ENCODE measurements around the gene FAM222B. TPM values are rescaled to one million over a fixed set of nuclear protein-coding genes. Genes with fewer than 3 reads are reported as not detected.
"Not testable (repeated sequence)": the region's sequence is repeated elsewhere in the genome, so short reads cannot be mapped to it uniquely, and the experiment has no call there.

Gene FAM222B
- total RNA-seq, 3 donors from 2014 or later, result 23.5 to 26.4 (median 24.9) TPM

DNA sequence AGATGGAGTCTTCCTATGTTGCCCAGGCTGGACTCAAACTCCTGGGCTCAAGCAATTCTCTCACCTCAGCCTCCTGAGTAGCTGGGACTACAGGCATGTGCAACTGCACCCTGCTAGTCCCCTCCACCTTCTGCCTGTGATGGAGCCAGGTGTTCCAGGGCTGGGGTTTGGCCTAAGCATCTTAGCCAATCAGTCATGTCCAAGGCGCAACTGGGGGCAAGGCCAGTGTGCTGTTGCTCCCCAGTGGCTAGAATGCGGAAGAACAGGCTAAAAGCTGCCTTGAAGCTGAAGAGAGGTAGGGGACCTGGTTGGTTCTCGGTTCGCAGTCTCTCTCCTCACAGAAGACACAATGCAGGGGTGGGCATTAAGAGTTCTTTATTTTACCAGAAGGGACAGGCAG, 36.4 kb upstream of the FAM222B start:
- ATAC-seq (no peak), DNase-seq (no peak)
- H3K36me3 Mint-ChIP-seq (ENCODE audit: insufficient read depth), result peaks cover 31% of the 10 kb centered on the region
- no peak overlapping the region for H3K4me3 Mint-ChIP-seq
- H3K27me3 Mint-ChIP-seq (ENCODE audit: low read depth), result no peaks in the 10 kb centered on the region
- H3K9me3 Mint-ChIP-seq, result no peaks in the 10 kb centered on the region
- H3K4me1 Mint-ChIP-seq (ENCODE audit: low read depth), result peaks cover 17% of the 10 kb centered on the region

- DNase-seq, result no peak
- peak; percentile 23 to 52 for ATAC-seq
- no peak overlapping the region for H3K4me3 Mint-ChIP-seq
- peaks cover 30% of the 10 kb centered on the region for H3K36me3 Mint-ChIP-seq (ENCODE audit: insufficient read depth)
- H3K4me1 Mint-ChIP-seq (ENCODE audit: low read depth), result peaks cover 17% of the 10 kb centered on the region
- H3K9me3 Mint-ChIP-seq, result no peaks in the 10 kb centered on the region
- H3K27me3 Mint-ChIP-seq (ENCODE audit: low read depth), result no peaks in the 10 kb centered on the region
Observed at GRCh38 chr17:28878158-28878910, 35.7 kb upstream of the FAM222B start.

GRCh38 chr17:28877150-28877711, 34.6 kb upstream of the FAM222B start:
- not testable (repeated sequence) for H3K9me3 Mint-ChIP-seq; H3K27me3 Mint-ChIP-seq (ENCODE audit: low read depth); H3K4me3 Mint-ChIP-seq; ATAC-seq; DNase-seq
- peaks cover 20% of the 10 kb centered on the region for H3K36me3 Mint-ChIP-seq (ENCODE audit: insufficient read depth)
- H3K4me1 Mint-ChIP-seq (ENCODE audit: low read depth), result peaks cover 18% of the 10 kb centered on the region

DNA sequence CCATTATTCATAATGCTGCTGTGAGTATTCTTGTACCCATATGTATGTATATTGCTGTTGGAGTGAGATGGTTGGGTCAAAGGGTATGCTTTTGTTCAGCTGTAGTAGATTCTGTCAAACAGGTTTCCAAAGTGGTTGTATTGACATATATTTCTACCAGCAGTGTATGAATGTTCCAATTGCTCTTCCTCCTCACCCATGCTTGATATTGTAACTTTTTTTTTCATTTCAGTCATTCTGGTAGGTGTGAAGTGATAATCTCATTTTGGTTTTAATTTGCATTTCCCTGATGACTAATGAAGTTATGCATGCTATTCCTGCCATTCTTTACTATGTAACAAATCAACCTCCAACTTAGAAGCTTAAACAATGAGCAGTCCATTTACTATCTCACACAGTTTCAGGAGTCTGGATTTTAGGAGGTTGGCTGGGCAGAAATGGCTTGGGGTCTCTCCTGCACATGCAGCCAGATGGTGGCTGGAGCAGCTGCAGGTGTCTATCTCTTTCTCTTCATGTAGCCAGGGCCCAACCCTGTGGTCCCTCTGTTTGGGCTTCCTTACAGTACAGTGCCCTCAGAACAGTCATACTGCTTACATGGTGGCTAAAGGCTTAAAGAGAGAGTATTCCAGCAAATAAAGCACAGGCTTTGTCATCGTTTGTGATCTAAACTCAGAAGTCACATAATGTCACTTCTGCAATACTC, 33.4 kb upstream of the FAM222B start:
- no peak for DNase-seq
- H3K27me3 Mint-ChIP-seq (ENCODE audit: low read depth), result no peaks in the 10 kb centered on the region
- peak; percentile 71 to 79 for ATAC-seq
- H3K4me3 Mint-ChIP-seq, result no peak overlapping the region
- H3K4me1 Mint-ChIP-seq (ENCODE audit: low read depth), result peaks cover 28% of the 10 kb centered on the region
- no peaks in the 10 kb centered on the region for H3K9me3 Mint-ChIP-seq
- peaks cover 15% of the 10 kb centered on the region for H3K36me3 Mint-ChIP-seq (ENCODE audit: insufficient read depth)

DNA sequence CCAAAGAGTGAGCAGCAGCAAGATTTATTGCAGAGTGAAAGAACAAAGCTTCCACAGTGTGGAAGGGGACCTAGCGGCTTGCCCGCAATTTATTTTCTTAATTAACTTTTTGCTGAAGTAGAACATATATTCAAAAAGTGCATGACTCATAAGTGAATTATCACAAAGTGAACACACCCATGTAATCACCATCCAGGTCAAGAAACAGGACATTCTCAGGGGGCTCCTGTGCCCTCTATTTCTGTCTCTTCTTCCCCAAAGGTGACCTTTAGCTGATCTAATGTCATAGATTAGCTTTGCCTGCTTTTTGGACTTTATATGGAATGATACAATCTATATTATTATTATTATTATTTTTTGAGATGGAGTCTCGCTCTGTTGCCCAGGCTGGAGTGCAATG, 32.2 kb upstream of the FAM222B start:
- peaks cover 9% of the 10 kb centered on the region for H3K36me3 Mint-ChIP-seq (ENCODE audit: insufficient read depth)
- H3K9me3 Mint-ChIP-seq, result no peaks in the 10 kb centered on the region
- peaks cover 31% of the 10 kb centered on the region for H3K4me1 Mint-ChIP-seq (ENCODE audit: low read depth)
- no peak overlapping the region for H3K4me3 Mint-ChIP-seq
- DNase-seq (no peak), ATAC-seq (no peak)
- no peaks in the 10 kb centered on the region for H3K27me3 Mint-ChIP-seq (ENCODE audit: low read depth)

GRCh38 chr17:28873839-28874238, 31.2 kb upstream of the FAM222B start:
- H3K27me3 Mint-ChIP-seq (ENCODE audit: low read depth), result no peaks in the 10 kb centered on the region
- H3K9me3 Mint-ChIP-seq, result no peaks in the 10 kb centered on the region
- ATAC-seq (no peak), DNase-seq (no peak)
- H3K4me1 Mint-ChIP-seq (ENCODE audit: low read depth), result peaks cover 31% of the 10 kb centered on the region
- H3K4me3 Mint-ChIP-seq, result no peak overlapping the region
- peaks cover 5% of the 10 kb centered on the region for H3K36me3 Mint-ChIP-seq (ENCODE audit: insufficient read depth)

DNA sequence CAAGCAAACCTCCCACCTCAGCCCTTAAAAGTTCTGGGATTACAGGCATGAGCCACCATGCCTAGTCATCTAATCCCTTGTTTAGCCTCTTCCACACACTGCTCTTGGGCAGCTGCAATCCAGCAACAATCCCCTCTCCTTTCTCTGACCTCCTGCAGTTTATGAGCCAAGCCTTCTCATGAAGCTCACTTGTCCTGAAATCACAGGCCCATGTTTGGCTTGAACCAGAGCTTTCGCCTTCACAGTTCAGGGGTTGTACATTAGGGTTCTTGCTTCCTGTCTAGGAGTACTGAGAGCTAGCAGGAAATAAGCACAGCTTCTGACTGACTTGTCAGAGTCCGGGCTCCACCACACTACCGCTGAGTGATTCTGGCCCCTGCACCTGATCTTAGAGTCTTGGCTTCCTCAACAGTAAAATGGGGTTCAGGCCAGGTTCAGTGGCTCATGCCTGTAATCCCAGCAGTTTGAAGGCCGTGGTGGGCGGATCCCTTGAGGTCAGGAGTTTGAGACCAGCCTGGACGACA, 28.5 kb upstream of the FAM222B start:
- DNase-seq (no peak), ATAC-seq (peak; percentile 69 to 76)
- Mint-ChIP-seq H3K9me3 (no peaks in the 10 kb centered on the region), H3K4me3 (no peak overlapping the region), H3K4me1 (ENCODE audit: low read depth) (peaks cover 21% of the 10 kb centered on the region), H3K36me3 (ENCODE audit: insufficient read depth) (no peaks in the 10 kb centered on the region), H3K27me3 (ENCODE audit: low read depth) (no peaks in the 10 kb centered on the region)

GRCh38 chr17:28867276-28867675, 24.7 kb upstream of the FAM222B start:
- DNase-seq (no peak), ATAC-seq (no peak)
- peaks cover 12% of the 10 kb centered on the region for H3K4me1 Mint-ChIP-seq (ENCODE audit: low read depth)
- no peaks in the 10 kb centered on the region for H3K36me3 Mint-ChIP-seq (ENCODE audit: insufficient read depth)
- no peaks in the 10 kb centered on the region for H3K9me3 Mint-ChIP-seq
- no peak overlapping the region for H3K4me3 Mint-ChIP-seq
- no peaks in the 10 kb centered on the region for H3K27me3 Mint-ChIP-seq (ENCODE audit: low read depth)

DNA sequence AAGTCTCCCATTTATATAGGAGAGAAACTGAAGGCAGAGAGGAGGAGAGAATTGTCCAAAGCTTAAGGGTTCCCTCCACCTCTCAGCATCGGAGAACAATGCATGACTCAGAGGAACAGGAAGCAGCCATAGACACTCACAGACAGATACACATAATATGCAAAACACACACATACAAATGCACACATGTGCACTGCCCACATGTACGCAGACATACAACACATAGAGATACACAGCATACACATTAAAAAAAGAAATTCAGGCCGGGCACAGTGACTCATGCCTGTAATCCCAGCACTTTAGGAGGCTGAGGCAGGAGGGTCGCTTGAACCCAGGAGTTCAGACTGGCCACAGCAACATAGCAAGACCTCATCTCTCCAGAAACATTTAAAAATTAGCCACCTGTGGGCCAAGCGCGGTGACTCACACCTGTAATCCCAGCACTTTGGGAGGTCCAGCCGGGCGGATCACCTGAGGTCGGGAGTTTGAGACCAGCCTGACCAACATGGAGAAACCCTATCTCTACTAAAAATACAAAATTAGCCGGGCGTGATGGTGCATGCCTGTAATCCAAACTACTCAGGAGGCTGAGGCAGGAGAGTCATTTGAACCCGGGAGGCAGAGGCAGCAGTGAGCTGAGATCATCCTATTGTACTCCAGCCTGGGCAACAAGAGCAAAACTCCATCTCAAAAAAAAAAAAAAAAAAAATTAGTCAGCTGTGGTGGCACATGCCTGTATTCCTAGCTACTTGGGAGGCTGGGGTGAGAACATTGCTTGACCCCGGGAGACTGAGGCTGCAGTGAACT, 23.6 kb upstream of the FAM222B start:
- H3K27me3 Mint-ChIP-seq (ENCODE audit: low read depth), result no peaks in the 10 kb centered on the region
- H3K4me1 Mint-ChIP-seq (ENCODE audit: low read depth), result peaks cover 5% of the 10 kb centered on the region
- no peaks in the 10 kb centered on the region for H3K9me3 Mint-ChIP-seq
- no peak overlapping the region for H3K4me3 Mint-ChIP-seq
- DNase-seq (no peak), ATAC-seq (peak in 1 of 2 donors; percentile 38)
- peaks cover 2% of the 10 kb centered on the region for H3K36me3 Mint-ChIP-seq (ENCODE audit: insufficient read depth)

DNA sequence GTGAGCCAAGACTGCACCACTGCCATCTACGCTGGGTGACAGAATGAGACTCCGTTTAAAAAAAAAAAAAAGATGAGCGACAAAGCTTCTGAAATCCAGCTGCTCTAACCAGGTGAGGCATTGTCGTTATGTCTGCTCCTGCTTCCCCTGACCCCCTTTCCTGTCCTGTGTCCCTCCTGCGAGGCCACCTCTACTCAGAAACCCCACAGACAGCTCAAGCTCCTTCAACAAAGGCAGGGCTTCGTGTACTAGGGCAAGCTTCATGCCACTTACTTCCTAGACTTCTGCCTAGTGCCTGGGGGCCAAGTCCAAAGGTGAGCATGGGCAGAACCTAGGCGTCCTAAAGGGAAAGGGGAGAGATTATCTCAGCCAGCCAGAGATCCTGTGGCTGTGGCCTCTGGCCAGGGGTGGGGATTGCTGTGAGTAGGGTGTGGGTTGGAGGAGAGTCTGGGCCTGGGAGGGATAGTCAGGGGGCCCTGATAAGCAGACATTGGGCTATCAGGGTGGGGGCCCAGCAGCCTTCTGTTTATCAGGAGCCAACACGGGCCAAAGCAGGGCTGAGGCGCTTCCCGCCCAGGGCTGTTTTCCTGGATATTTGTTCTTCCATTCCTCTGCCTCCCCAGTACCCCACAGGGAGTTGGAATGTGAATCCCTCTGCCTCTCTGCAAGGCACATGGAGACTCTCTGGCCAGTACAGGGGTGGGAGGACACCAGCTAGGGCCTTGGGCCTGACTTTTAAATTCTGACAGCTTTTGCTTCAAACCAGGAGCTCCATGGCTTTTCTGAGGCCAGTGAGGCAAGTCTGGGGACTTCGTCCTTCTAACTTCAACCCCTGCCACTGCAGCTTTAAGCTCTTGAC, 22.6 kb upstream of the FAM222B start:
- ATAC-seq (no peak), DNase-seq (no peak)
- Mint-ChIP-seq H3K4me1 (ENCODE audit: low read depth) (no peaks in the 10 kb centered on the region), H3K36me3 (ENCODE audit: insufficient read depth) (peaks cover 7% of the 10 kb centered on the region), H3K9me3 (no peaks in the 10 kb centered on the region), H3K27me3 (ENCODE audit: low read depth) (no peaks in the 10 kb centered on the region), H3K4me3 (no peak overlapping the region)

GRCh38 chr17:28863953-28864352, 21.4 kb upstream of the FAM222B start:
- Mint-ChIP-seq H3K9me3 (no peaks in the 10 kb centered on the region), H3K4me1 (ENCODE audit: low read depth) (no peaks in the 10 kb centered on the region), H3K27me3 (ENCODE audit: low read depth) (no peaks in the 10 kb centered on the region), H3K4me3 (no peak overlapping the region), H3K36me3 (ENCODE audit: insufficient read depth) (peaks cover 11% of the 10 kb centered on the region)
- ATAC-seq, result no peak
- DNase-seq, result no peak

- ATAC-seq, result no peak
- Mint-ChIP-seq H3K27me3 (ENCODE audit: low read depth) (no peaks in the 10 kb centered on the region), H3K9me3 (no peaks in the 10 kb centered on the region), H3K36me3 (ENCODE audit: insufficient read depth) (peaks cover 18% of the 10 kb centered on the region), H3K4me1 (ENCODE audit: low read depth) (peaks cover 7% of the 10 kb centered on the region), H3K4me3 (no peak overlapping the region)
- no peak for DNase-seq
Observed at GRCh38 chr17:28862561-28862960, 20.0 kb upstream of the FAM222B start.

DNA sequence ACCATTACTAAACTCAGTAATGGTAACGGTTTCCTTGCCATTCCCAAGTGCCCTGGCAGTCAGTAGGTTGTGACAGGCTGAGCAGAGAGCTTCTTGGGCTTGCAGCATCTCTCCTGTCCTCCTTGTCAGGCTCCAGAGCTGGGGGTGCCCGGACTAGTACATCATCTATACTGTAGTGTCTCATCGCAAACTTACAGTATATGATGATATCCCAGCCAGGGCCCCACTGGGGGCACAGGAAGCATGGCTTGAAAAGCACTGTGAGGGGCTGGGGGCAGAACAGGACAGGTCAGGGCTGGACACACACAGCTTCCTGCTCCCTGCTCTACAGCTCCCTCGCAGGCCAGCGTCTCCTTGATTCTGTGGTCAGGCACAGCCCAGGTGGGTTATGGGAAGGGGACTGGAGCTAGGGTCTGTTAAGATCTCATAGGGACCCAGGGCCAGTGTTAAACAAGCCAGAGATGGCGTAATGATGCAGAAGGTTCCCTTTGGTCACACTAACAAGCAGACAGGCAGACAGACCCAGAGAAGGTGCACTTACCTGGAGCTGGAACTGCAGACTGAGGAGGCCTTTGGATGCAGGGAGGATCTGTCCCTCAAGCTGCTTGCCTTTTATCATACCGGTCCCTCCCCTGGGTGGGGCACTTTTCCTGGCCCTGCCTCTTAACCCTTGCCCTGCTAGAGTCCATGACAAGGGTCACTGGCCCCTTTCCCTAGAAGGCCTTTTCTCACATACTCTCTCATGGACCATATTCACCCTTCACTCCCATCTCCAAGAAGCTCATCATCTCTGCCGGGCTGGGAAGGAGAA, 19.0 kb upstream of the FAM222B start:
- no peak for DNase-seq
- no peaks in the 10 kb centered on the region for H3K9me3 Mint-ChIP-seq
- H3K4me1 Mint-ChIP-seq (ENCODE audit: low read depth), result peaks cover 7% of the 10 kb centered on the region
- no peak for ATAC-seq
- H3K27me3 Mint-ChIP-seq (ENCODE audit: low read depth), result no peaks in the 10 kb centered on the region
- no peak overlapping the region for H3K4me3 Mint-ChIP-seq
- H3K36me3 Mint-ChIP-seq (ENCODE audit: insufficient read depth), result peaks cover 18% of the 10 kb centered on the region
